GM12878 (cell line): ENCODE data around the gene DNAJC12. TPM values are rescaled to one million over a fixed set of nuclear protein-coding genes. Genes with fewer than 3 reads are reported as not detected.

Source experiments
- ATAC-seq: fragments of 200-7000 bp; cut with Tn5 transposase; 3 replicates; pipeline ENCODE4 v1.9.1; 2020; ENCODE audit warnings: mild to moderate bottlenecking, moderate library complexity
- BruUV-seq: library from RNA; stranded (reverse); fragments of 400-500 nt; replicated peaks from 2 replicates; lab custom pipeline; 2021; lab: Mats Ljungman, UMichigan
- CTCF ChIA-PET: fragments of 300-600 bp; sonication (Branson Sonifier 250); formaldehyde crosslinking; extraction: SDS; loops from one replicate; lab custom pipeline; 2021; ENCODE audit warnings: inconsistent platforms; lab: Yijun Ruan, JAX
- POLR2A ChIA-PET: fragments of 350-600 bp; formaldehyde crosslinking; extraction: SDS; loops from one replicate; lab custom pipeline; 2021; ENCODE audit warnings: inconsistent platforms; lab: Charles Lee
- RAD21 ChIA-PET: fragments of 300-600 bp; sonication (Branson Sonifier 250); formaldehyde crosslinking; loops from one replicate; lab custom pipeline; 2023; ENCODE audit warnings: antibody characterized with exemption; ENCODE audit not compliant: unreplicated experiment; lab: Charles Lee
- SMC1A ChIA-PET: fragments of 300-600 bp; sonication (Branson Sonifier 250); formaldehyde crosslinking; loops from one replicate; lab custom pipeline; 2023; ENCODE audit not compliant: unreplicated experiment, uncharacterized antibody; lab: Charles Lee
- DNase-seq: peaks from one replicate; pipeline ENCODE4 v3.0.0-alpha.2; 2011; ENCODE audit warnings: low read depth, low spot score
- FAIRE-seq: peaks from 3 replicates; lab custom pipeline; 2011; peaks lifted over from hg19 to GRCh38; lab: Jason Lieb, UNC
- H2AFZ ChIP-seq: 2 replicates; pipeline ENCODE4 v1.6.0; 2011; ENCODE audit warnings: low read depth, low read length, control low read depth; ENCODE audit not compliant: control insufficient read depth
- H3K27ac ChIP-seq: 2 replicates; pipeline ENCODE4 v1.5.1; 2011; ENCODE audit warnings: control low read depth; ENCODE audit not compliant: control insufficient read depth, insufficient read depth
- H3K27me3 ChIP-seq, 2 experiments: replicated peaks in 1 of 2; 2 replicates each; pipeline versions ENCODE4 v1.6.0 to v1.6.1; 2011; ENCODE audit warnings: low read length in 1 of 2; ENCODE audit not compliant: control insufficient read depth in 2 of 2, insufficient read depth in 2 of 2
- H3K36me3 ChIP-seq, 2 experiments: 2 replicates each; pipeline ENCODE4 v1.5.1; 2011; ENCODE audit warnings: low read length in 1 of 2; ENCODE audit not compliant: control insufficient read depth in 2 of 2, insufficient read depth in 2 of 2
- H3K4me1 ChIP-seq: 2 replicates; pipeline ENCODE4 v1.6.1; 2011; ENCODE audit warnings: mild to moderate bottlenecking, low read length, moderate library complexity, mixed read lengths; ENCODE audit not compliant: control insufficient read depth, insufficient read depth
- H3K4me2 ChIP-seq: 2 replicates; pipeline ENCODE4 v1.6.0; 2011; ENCODE audit warnings: control low read depth; ENCODE audit not compliant: control insufficient read depth, insufficient read depth
- H3K4me3 ChIP-seq: fragments of 200-600 bp; sonication (generic); 2 replicates; pipeline ENCODE4 v1.5.1; 2016
- H3K79me2 ChIP-seq: 2 replicates; pipeline ENCODE4 v1.6.0; 2011; ENCODE audit warnings: low read length; ENCODE audit not compliant: control insufficient read depth, insufficient read depth
- H3K9ac ChIP-seq: 2 replicates; pipeline ENCODE4 v1.8.0; 2011; ENCODE audit warnings: low read length, control low read depth, mixed read lengths; ENCODE audit not compliant: control insufficient read depth, insufficient read depth
- H3K9me3 ChIP-seq: replicated peaks from 3 replicates; pipeline ENCODE4 v1.5.1; 2011; ENCODE audit warnings: mild to moderate bottlenecking, low read length; ENCODE audit not compliant: control insufficient read depth, insufficient read depth
- H4K20me1 ChIP-seq: 2 replicates; pipeline ENCODE4 v1.6.0; 2011; ENCODE audit not compliant: control insufficient read depth, insufficient read depth
- BHLHE40 ChIP-seq, 2 experiments: fragments of 450-650 bp in 1 of 2; IDR thresholded peaks; 2 replicates each; pipeline ENCODE4 v1.6.1; 2011 to 2017; ENCODE audit warnings: low read depth in 2 of 2, borderline replicate concordance in 1 of 2, improper control_type of control experiment in 1 of 2, low read length in 1 of 2, mild to moderate bottlenecking in 1 of 2
- HDAC2 ChIP-seq: fragments of 200-600 bp; sonication (generic); IDR thresholded peaks from 2 replicates; pipeline ENCODE4 v1.6.1; 2017
- HDAC6 ChIP-seq: fragments of 200-600 bp; sonication (generic); IDR thresholded peaks from one replicate; pipeline ENCODE4 v1.8.0; 2017; ENCODE audit warnings: antibody characterized with exemption; ENCODE audit not compliant: unreplicated experiment
- KAT2A ChIP-seq: conservative IDR thresholded peaks from 2 replicates; pipeline ENCODE4 v1.6.1; 2011; ENCODE audit warnings: low read depth, low read length; ENCODE audit not compliant: control insufficient read depth
- KLF5 ChIP-seq: fragments of 450-650 bp; IDR thresholded peaks from 2 replicates; pipeline ENCODE4 v1.6.1; 2014; ENCODE audit warnings: mild to moderate bottlenecking; ENCODE audit not compliant: partially characterized antibody
- MEF2A ChIP-seq: IDR thresholded peaks from 2 replicates; pipeline ENCODE4 v1.6.1; 2011; ENCODE audit warnings: low read depth, mild to moderate bottlenecking, low read length, moderate library complexity; ENCODE audit not compliant: insufficient read depth
- MTA2 ChIP-seq: fragments of 450-650 bp; IDR thresholded peaks from 2 replicates; pipeline ENCODE4 v1.6.1; 2016; ENCODE audit warnings: low read depth, mild to moderate bottlenecking, moderate library complexity
- PML ChIP-seq: IDR thresholded peaks from 2 replicates; pipeline ENCODE4 v1.6.1; 2012; ENCODE audit warnings: low read length, inconsistent platforms
- POLR2AphosphoS5 ChIP-seq: IDR thresholded peaks from 2 replicates; pipeline ENCODE4 v1.6.1; 2011; ENCODE audit warnings: mild to moderate bottlenecking, low read length, inconsistent platforms
- RB1 ChIP-seq: fragments of 450-650 bp; formaldehyde crosslinking; IDR thresholded peaks from 2 replicates; pipeline ENCODE4 v1.6.1; 2017; ENCODE audit warnings: mild to moderate bottlenecking, borderline replicate concordance
- RFX5 ChIP-seq: IDR thresholded peaks from 2 replicates; pipeline ENCODE4 v1.6.1; 2011; ENCODE audit warnings: low read depth, low read length, improper control_type of control experiment
- STAT1 ChIP-seq: fragments of 450-650 bp; conservative IDR thresholded peaks from 2 replicates; pipeline ENCODE4 v1.6.1; 2014; ENCODE audit warnings: antibody characterized with exemption, mild to moderate bottlenecking
- ZZZ3 ChIP-seq: IDR thresholded peaks from 2 replicates; pipeline ENCODE4 v1.6.1; 2011; ENCODE audit warnings: low read depth; ENCODE audit not compliant: control insufficient read depth, insufficient read length
- WGBS: methylation state at CpG from one replicate; pipeline ENCODE4 v1.1.6; 2016; ENCODE audit warnings: low lambda C conversion rate; ENCODE audit not compliant: insufficient replicate concordance, insufficient coverage; ENCODE audit errors: missing lambda C conversion rate; 5-methylcytosine and 5-hydroxymethylcytosine counted together
- in situ Hi-C: fragments of 300-500 bp; cut with MboI; formaldehyde crosslinking; loops from 9 replicates; pipeline ENCODE4 v1.14.3; 2018; ENCODE audit warnings: mixed read lengths
- intact Hi-C: fragments of 100-400 bp; cut with micrococcal nuclease; formaldehyde crosslinking; loops from one replicate; pipeline ENCODE4 v1.14.2; 2022; ENCODE audit not compliant: unreplicated experiment
- polyA plus RNA-seq, 11 experiments: library from polyadenylated mRNA; depleted of rRNA in 4 of 11; unstranded in 6 of 11; stranded (reverse) in 5 of 11; fragments of >200 nt; fragmentation: Nextera tagmentation in 4 of 11; fragmentation: Illumina TruSeq in 1 of 11; extraction: Ambion mirVana in 4 of 11; extraction: Trizol in 1 of 11; gene quantifications; 1 replicate in 1 of 11; 2 replicates in 10 of 11; pipeline versions ENCODE4 v1.2.1 to v1.2.3, GENCODE V29; 2011 to 2016; ENCODE audit warnings: inconsistent platforms in 2 of 11, missing spikeins in 2 of 11, low read depth in 1 of 11
- total RNA-seq, 4 experiments: library from RNA; depleted of rRNA in 3 of 4; stranded (reverse); fragments of >200 nt in 3 of 4; fragmentation: Illumina TruSeq in 1 of 4; extraction: Trizol in 1 of 4; gene quantifications; 2 replicates each; pipeline versions ENCODE4 v1.2.1 to v1.2.3, GENCODE V29; 2013 to 2021
- TF ChIP-seq, protein P1 (sequence below): fragments of 450-650 bp; IDR thresholded peaks from 2 replicates; pipeline ENCODE4 v1.6.1; 2016; ENCODE audit warnings: mild to moderate bottlenecking, moderate library complexity, borderline replicate concordance
- TF ChIP-seq, protein P2 (sequence below): fragments of 450-650 bp; conservative IDR thresholded peaks from 2 replicates; pipeline ENCODE4 v1.6.1; 2017; ENCODE audit warnings: mild to moderate bottlenecking, moderate library complexity

Gene DNAJC12
- total and polyA plus RNA-seq, 10 of the 15 experiments (the other 5 are each of a cell fraction or from before 2014, with no cell fraction given) = 1.1 to 4.5 (median 3.0) TPM

DNA sequence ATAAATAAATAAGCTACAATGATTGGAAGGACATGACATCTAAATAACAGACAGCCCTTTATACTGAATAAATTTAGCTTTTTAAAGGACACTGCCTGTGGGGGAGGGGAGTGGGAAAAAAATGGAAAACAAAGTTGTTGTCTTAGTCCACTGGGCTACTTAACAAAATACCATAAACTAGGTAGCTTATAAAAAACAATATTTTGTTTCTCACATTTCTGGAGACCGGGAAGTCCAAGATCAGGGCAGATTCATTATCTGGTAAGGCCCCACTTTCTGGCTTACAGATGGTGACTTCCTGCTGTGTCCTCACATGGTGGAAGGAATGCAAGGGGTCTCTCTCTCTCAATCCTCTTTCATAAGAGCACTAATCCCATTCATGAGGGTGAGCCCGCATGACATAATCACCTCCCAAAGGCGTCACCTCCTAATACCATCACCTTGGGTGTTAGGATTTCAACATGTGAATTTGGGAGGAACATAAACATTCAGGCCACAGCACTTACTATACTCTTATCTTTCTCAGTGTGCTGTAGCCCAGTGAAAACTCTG lies 43.0 kb downstream of the DNAJC12 start:
- CTCF ChIA-PET = interaction anchor here (0.8 to 1.2 kb wide), 4 partner anchors 9 to 507 kb away, joined by 3 to 4 read pairs (median 3); no protein-coding TSS in a partner anchor
- TF ChIP-seq BHLHE40 (IDR thresholded peaks at IDR 0.05; ENCODE audit: borderline replicate concordance in 1 of 2, low read depth in 2 of 2, low read length in 1 of 2) (no peak), RFX5 (no peak), MEF2A (no peak), RB1 (no peak), KLF5 (no peak), HDAC6 (no peak), KAT2A (no peak), POLR2AphosphoS5 (no peak), PML (no peak), STAT1 (no peak), HDAC2 (no peak), MTA2 (no peak), ZZZ3 (no peak)
- TF ChIP-seq, protein P1, sequence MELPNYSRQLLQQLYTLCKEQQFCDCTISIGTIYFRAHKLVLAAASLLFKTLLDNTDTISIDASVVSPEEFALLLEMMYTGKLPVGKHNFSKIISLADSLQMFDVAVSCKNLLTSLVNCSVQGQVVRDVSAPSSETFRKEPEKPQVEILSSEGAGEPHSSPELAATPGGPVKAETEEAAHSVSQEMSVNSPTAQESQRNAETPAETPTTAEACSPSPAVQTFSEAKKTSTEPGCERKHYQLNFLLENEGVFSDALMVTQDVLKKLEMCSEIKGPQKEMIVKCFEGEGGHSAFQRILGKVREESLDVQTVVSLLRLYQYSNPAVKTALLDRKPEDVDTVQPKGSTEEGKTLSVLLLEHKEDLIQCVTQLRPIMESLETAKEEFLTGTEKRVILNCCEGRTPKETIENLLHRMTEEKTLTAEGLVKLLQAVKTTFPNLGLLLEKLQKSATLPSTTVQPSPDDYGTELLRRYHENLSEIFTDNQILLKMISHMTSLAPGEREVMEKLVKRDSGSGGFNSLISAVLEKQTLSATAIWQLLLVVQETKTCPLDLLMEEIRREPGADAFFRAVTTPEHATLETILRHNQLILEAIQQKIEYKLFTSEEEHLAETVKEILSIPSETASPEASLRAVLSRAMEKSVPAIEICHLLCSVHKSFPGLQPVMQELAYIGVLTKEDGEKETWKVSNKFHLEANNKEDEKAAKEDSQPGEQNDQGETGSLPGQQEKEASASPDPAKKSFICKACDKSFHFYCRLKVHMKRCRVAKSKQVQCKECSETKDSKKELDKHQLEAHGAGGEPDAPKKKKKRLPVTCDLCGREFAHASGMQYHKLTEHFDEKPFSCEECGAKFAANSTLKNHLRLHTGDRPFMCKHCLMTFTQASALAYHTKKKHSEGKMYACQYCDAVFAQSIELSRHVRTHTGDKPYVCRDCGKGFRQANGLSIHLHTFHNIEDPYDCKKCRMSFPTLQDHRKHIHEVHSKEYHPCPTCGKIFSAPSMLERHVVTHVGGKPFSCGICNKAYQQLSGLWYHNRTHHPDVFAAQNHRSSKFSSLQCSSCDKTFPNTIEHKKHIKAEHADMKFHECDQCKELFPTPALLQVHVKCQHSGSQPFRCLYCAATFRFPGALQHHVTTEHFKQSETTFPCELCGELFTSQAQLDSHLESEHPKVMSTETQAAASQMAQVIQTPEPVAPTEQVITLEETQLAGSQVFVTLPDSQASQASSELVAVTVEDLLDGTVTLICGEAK = no peak
- TF ChIP-seq, protein P2, sequence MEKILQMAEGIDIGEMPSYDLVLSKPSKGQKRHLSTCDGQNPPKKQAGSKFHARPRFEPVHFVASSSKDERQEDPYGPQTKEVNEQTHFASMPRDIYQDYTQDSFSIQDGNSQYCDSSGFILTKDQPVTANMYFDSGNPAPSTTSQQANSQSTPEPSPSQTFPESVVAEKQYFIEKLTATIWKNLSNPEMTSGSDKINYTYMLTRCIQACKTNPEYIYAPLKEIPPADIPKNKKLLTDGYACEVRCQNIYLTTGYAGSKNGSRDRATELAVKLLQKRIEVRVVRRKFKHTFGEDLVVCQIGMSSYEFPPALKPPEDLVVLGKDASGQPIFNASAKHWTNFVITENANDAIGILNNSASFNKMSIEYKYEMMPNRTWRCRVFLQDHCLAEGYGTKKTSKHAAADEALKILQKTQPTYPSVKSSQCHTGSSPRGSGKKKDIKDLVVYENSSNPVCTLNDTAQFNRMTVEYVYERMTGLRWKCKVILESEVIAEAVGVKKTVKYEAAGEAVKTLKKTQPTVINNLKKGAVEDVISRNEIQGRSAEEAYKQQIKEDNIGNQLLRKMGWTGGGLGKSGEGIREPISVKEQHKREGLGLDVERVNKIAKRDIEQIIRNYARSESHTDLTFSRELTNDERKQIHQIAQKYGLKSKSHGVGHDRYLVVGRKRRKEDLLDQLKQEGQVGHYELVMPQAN = no peak
- no peaks in the 10 kb centered on the region for H3K4me1 ChIP-seq

More for the DNA sequence above, 43.0 kb downstream of the DNAJC12 start:
- ChIA-PET POLR2A (no interaction called here), RAD21 (interaction anchor here (0.8 kb wide), 1 partner anchor 15 kb away, joined by 3 read pairs; no protein-coding TSS in a partner anchor), SMC1A (interaction anchor here (0.7 to 2.2 kb wide), 3 partner anchors 11 to 21 kb away, joined by 3 to 8 read pairs (median 3); no protein-coding TSS in a partner anchor)
- BruUV-seq = no TSS peak
- Histone ChIP-seq H3K9ac (no peak overlapping the region), H3K36me3 (no peaks in the 10 kb centered on the region), H3K79me2 (no peaks in the 10 kb centered on the region), H3K4me3 (no peak overlapping the region), H2AFZ (no peak overlapping the region), H3K9me3 (no peaks in the 10 kb centered on the region), H3K27me3 (no peaks in the 10 kb centered on the region), H4K20me1 (no peaks in the 10 kb centered on the region), H3K27ac (no peak overlapping the region), H3K4me2 (no peak overlapping the region)
- FAIRE-seq = no peak
- intact Hi-C loops (no loop called here), in situ Hi-C loops (no loop called here)
- DNase-seq = no peak
- WGBS = 47% methylated on average over 3 of the region's 3 CpGs
- no peak for ATAC-seq
